Measurements from ENCODE around the gene ROBO4.

The ROBO4 gene

DNA sequence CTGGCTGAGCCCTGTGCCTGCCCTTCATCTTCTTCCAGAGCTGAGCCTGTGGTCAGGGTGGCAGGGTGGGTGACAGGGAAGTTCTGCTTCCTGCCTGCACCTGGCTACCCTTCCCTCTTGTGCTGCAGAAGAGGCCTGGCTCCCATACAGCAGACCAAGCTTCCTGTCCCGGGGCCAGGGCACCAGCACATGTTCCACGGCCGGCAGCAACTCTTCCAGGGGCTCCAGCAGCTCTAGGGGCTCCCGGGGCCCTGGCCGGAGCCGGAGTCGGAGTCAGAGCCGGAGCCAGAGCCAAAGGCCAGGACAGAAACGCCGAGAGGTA, 17.4 kb downstream of the ROBO4 start:
- Histone ChIP-seq H3K27me3 (ENCODE audit: low read depth, low read length) (0 out of 2 replicates have a peak, but pooled peaks cover 5% of the 10 kb centered on the region), H4K20me1 (ENCODE audit: insufficient read depth, low read length) (no peaks in the 10 kb centered on the region), H3K9ac (ENCODE audit: low read length) (no peak overlapping the region), H3K27ac (ENCODE audit: low read length) (no peak overlapping the region), H2AFZ (ENCODE audit: low read depth, low read length) (no peak overlapping the region), H3K4me1 (ENCODE audit: low read length) (peaks cover 4% of the 10 kb centered on the region; the same call in 1 of the 2 replicates), H3K79me2 (ENCODE audit: low read length) (no peaks in the 10 kb centered on the region), H3K4me3 (ENCODE audit: low read length) (no peak overlapping the region), H3K4me2 (ENCODE audit: low read length) (no peak overlapping the region), H3K36me3 (replicated peaks; ENCODE audit: low read depth, low read length) (no peaks in the 10 kb centered on the region), H3K9me3 (ENCODE audit: insufficient read depth, low read length) (no peaks in the 10 kb centered on the region)
- TF ChIP-seq CTCF (IDR thresholded peaks at IDR 0.05; ENCODE audit: low read depth, low read length) (no peak), EZH2phosphoT487 (IDR thresholded peaks at IDR 0.05; ENCODE audit: low read depth) (no peak)

DNA sequence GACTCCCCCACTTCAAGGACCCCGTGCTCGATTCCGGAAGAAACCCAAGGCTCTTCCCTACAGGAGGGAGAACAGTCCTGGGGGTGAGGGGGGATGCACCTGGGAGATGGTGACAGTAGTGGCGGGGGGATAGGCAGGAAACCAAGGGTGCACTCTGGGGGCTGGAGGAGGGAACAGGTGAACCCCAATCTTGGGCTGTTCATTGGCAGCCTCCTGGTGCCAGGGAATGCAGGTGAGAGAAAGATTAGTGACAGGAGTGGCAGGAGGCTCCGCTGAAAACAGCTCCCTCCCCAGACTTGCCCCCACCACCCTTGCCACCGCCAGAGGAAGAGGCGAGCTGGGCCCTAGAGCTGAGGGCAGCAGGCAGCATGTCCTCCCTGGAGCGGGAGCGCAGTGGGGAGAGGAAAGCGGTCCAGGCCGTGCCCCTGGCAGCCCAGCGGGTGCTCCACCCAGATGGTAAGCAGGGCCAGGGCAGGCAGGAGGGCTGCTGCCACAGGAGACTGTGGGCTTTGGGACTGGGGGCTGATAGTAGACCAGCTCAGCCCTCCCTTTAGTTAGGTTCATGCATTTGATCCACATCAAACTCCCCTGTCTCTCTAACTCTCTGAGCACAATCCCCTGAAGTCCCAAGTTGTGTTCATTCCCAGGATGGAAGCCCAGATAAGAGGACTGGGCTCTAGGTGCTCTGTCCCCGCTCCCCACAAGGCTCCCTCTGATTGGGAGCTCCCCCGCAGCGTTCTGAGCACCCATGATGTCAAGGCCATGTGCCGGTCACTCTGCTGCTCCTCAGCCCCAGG, 18.0 kb downstream of the ROBO4 start:
- Histone ChIP-seq H3K9ac (ENCODE audit: low read length) (no peak overlapping the region), H3K27ac (ENCODE audit: low read length) (no peak overlapping the region), H4K20me1 (ENCODE audit: insufficient read depth, low read length) (no peaks in the 10 kb centered on the region), H3K9me3 (ENCODE audit: insufficient read depth, low read length) (no peaks in the 10 kb centered on the region), H2AFZ (ENCODE audit: low read depth, low read length) (no peak overlapping the region), H3K4me3 (ENCODE audit: low read length) (no peak overlapping the region), H3K36me3 (replicated peaks; ENCODE audit: low read depth, low read length) (no peaks in the 10 kb centered on the region), H3K4me2 (ENCODE audit: low read length) (no peak overlapping the region), H3K4me1 (ENCODE audit: low read length) (peaks cover 4% of the 10 kb centered on the region; the same call in 1 of the 2 replicates), H3K27me3 (ENCODE audit: low read depth, low read length) (0 out of 2 replicates have a peak, but pooled peaks cover 3% of the 10 kb centered on the region), H3K79me2 (ENCODE audit: low read length) (no peaks in the 10 kb centered on the region)
- TF ChIP-seq EZH2phosphoT487 (IDR thresholded peaks at IDR 0.05; ENCODE audit: low read depth) (no peak), CTCF (IDR thresholded peaks at IDR 0.05; ENCODE audit: low read depth, low read length) (no peak)

GRCh38 chr11:124878759-124879492, 18.7 kb downstream of the ROBO4 start:
- 0 out of 2 replicates have a peak, but pooled peaks cover 3% of the 10 kb centered on the region for H3K27me3 ChIP-seq (ENCODE audit: low read depth, low read length)
- no peak for TF ChIP-seq EZH2phosphoT487 (IDR thresholded peaks at IDR 0.05; ENCODE audit: low read depth)
- TF ChIP-seq CTCF (IDR thresholded peaks at IDR 0.05; ENCODE audit: low read depth, low read length) = no peak
- no peak overlapping the region for H3K4me2 ChIP-seq (ENCODE audit: low read length)
- no peaks in the 10 kb centered on the region for H3K36me3 ChIP-seq (replicated peaks; ENCODE audit: low read depth, low read length)
- H2AFZ ChIP-seq (ENCODE audit: low read depth, low read length) = no peak overlapping the region
- no peaks in the 10 kb centered on the region for H3K79me2 ChIP-seq (ENCODE audit: low read length)
- H3K4me3 ChIP-seq (ENCODE audit: low read length) = no peak overlapping the region
- no peaks in the 10 kb centered on the region for H4K20me1 ChIP-seq (ENCODE audit: insufficient read depth, low read length)
- no peaks in the 10 kb centered on the region for H3K9me3 ChIP-seq (ENCODE audit: insufficient read depth, low read length)
- peaks cover 4% of the 10 kb centered on the region; the same call in 1 of the 2 replicates for H3K4me1 ChIP-seq (ENCODE audit: low read length)
- H3K9ac ChIP-seq (ENCODE audit: low read length) = no peak overlapping the region
- no peak overlapping the region for H3K27ac ChIP-seq (ENCODE audit: low read length)
